Naive thymus-derived CD4-positive, alpha-beta T cell (primary cell): ENCODE results near the gene ABCA2. TPM values are rescaled to one million over a fixed set of nuclear protein-coding genes. Genes with fewer than 3 reads are reported as not detected.
A peak's percentile ranks its signal among the peaks of the same experiment; 100 is the strongest.

ENCODE experiments used
- ATAC-seq: fragments of 150-1000 bp; cut with Tn5 transposase; 2 replicates; pipeline ENCODE4 v1.10.0; 2021; ENCODE audit warnings: mild to moderate bottlenecking, moderate library complexity
- CTCF ChIA-PET: fragments of 350-600 bp; sonication (Branson Sonifier 250); formaldehyde crosslinking; loops from one replicate; lab custom pipeline; 2021; ENCODE audit warnings: antibody characterized with exemption; lab: Charles Lee
- POLR2A ChIA-PET: fragments of 350-600 bp; sonication (Branson Sonifier 250); formaldehyde crosslinking; loops from one replicate; lab custom pipeline; 2021; ENCODE audit warnings: antibody characterized with exemption, inconsistent platforms; lab: Charles Lee
- DNase-seq, 9 donors: peaks; one replicate each; pipeline versions ENCODE4 v3.0.0 to v3.0.0-alpha.2; 2020 to 2022; ENCODE audit warnings: mixed read lengths in 1 of 9
- H3K27ac ChIP-seq: one replicate; pipeline ENCODE4 v1.7.0; 2013; ENCODE audit warnings: mild to moderate bottlenecking, low read depth, low read length, moderate library complexity
- H3K27me3 ChIP-seq, 2 donors: one replicate each; pipeline ENCODE4 v1.7.0; 2013; ENCODE audit warnings: low read length in 2 of 2, mild to moderate bottlenecking in 2 of 2, moderate library complexity in 2 of 2; ENCODE audit not compliant: control insufficient read depth in 2 of 2, insufficient read depth in 2 of 2
- H3K36me3 ChIP-seq, 3 experiments: 1 replicate in 2 of 3; 2 replicates in 1 of 3; pipeline ENCODE4 v1.7.0; 2013; ENCODE audit warnings: low read length in 3 of 3, mild to moderate bottlenecking in 3 of 3, moderate library complexity in 1 of 3; ENCODE audit not compliant: insufficient read depth in 3 of 3, control insufficient read depth in 2 of 3
- H3K4me1 ChIP-seq, 2 donors: one replicate each; pipeline ENCODE4 v1.7.0; 2013; ENCODE audit warnings: low read length in 2 of 2, mild to moderate bottlenecking in 2 of 2, moderate library complexity in 1 of 2; ENCODE audit not compliant: control insufficient read depth in 2 of 2, insufficient read depth in 2 of 2
- H3K4me3 ChIP-seq: 2 replicates; pipeline ENCODE4 v1.7.0; 2013; ENCODE audit warnings: mild to moderate bottlenecking, low read length
- H3K9me3 ChIP-seq, 3 experiments: 1 replicate in 2 of 3; 2 replicates in 1 of 3; pipeline ENCODE4 v1.7.0; 2013; ENCODE audit warnings: low read length in 3 of 3; ENCODE audit not compliant: control insufficient read depth in 2 of 3
- H3K27ac Mint-ChIP-seq, 9 donors: one replicate each; pipeline ENCODE4 v1.8.0; 2020 to 2022; ENCODE audit warnings: mixed read lengths in 9 of 9, mild to moderate bottlenecking in 8 of 9, moderate library complexity in 5 of 9, inconsistent platforms in 2 of 9
- H3K27me3 Mint-ChIP-seq, 5 donors: one replicate each; pipeline ENCODE4 v1.8.0; 2021 to 2022; ENCODE audit warnings: mixed read lengths in 5 of 5, mild to moderate bottlenecking in 1 of 5
- H3K36me3 Mint-ChIP-seq, 5 donors: one replicate each; pipeline ENCODE4 v1.8.0; 2020 to 2022; ENCODE audit warnings: mixed read lengths in 5 of 5, mild to moderate bottlenecking in 3 of 5, inconsistent platforms in 1 of 5
- H3K4me1 Mint-ChIP-seq, 7 donors: one replicate each; pipeline ENCODE4 v1.8.0; 2020 to 2022; ENCODE audit warnings: mixed read lengths in 7 of 7, mild to moderate bottlenecking in 3 of 7, inconsistent platforms in 1 of 7
- H3K4me3 Mint-ChIP-seq, 10 donors: one replicate each; pipeline ENCODE4 v1.8.0; 2020 to 2022; ENCODE audit warnings: mild to moderate bottlenecking in 10 of 10, mixed read lengths in 10 of 10, moderate library complexity in 6 of 10, inconsistent platforms in 2 of 10
- H3K9me3 Mint-ChIP-seq, 11 donors: one replicate each; pipeline ENCODE4 v1.8.0; 2020 to 2022; ENCODE audit warnings: mixed read lengths in 11 of 11, mild to moderate bottlenecking in 4 of 11, inconsistent platforms in 1 of 11, moderate library complexity in 1 of 11
- intact Hi-C, 2 donors: fragments of 100-400 bp; cut with micrococcal nuclease; formaldehyde crosslinking; loops; one replicate each; pipeline ENCODE4 v1.15.1; 2023
- polyA plus RNA-seq, 2 donors: library from polyadenylated mRNA; unstranded; fragments of 300-500 nt; fragmentation: Illumina TruSeq; gene quantifications; one replicate each; pipeline ENCODE4 v1.2.3, GENCODE V29; 2021
- total RNA-seq, 6 experiments: library from RNA in 5 of 6; stranded (reverse) in 5 of 6; gene quantifications; 1 replicate in 5 of 6; 2 replicates in 1 of 6; pipeline ENCODE4 v1.2.3 and lab custom pipeline; 2021 to 2026

Gene ABCA2
- total and polyA plus RNA-seq, 7 experiments from 2014 or later: 1.8 to 112 (median 25.1) TPM

DNA sequence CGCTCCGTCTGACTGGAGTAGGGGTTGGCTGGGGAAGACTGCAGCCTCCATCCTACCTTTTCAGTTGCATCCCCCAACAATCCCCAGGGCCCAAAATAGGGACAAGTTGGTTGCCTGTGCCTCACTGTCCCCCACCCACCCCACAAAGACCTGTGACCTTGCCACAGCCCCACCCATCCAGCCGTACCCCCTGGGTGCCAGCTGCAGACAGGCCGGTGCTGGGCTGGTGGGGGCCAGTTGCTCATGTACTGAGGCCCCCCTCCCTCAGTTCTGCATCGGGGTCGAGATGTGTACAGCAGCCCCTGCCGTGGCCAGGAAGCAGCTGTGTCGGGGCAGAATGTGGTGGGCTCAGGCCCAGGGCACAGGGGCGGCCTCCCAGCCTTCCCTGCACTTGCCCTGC is 44.9 kb downstream of the ABCA2 start:
- intact Hi-C loops: no loop called here
- Mint-ChIP-seq H3K27ac (no peak overlapping the region), H3K4me3 (no peak overlapping the region), H3K4me1 (peaks cover 0 to 6% (median 5%) of the 10 kb centered on the region in 7 donors), H3K27me3 (peaks cover 17 to 37% (median 20%) of the 10 kb centered on the region in 5 donors), H3K36me3 (peaks cover 0 to 5% (median 3%) of the 10 kb centered on the region in 5 donors), H3K9me3 (no peaks in the 10 kb centered on the region)
- no peaks in the 10 kb centered on the region for H3K9me3 ChIP-seq
- no peak overlapping the region for H3K27ac ChIP-seq
- H3K36me3 ChIP-seq: no peaks in the 10 kb centered on the region
- H3K27me3 ChIP-seq: peaks cover 0 to 6% of the 10 kb centered on the region in 2 donors
- no peak for DNase-seq
- no peak overlapping the region for H3K4me3 ChIP-seq
- no peaks in the 10 kb centered on the region for H3K4me1 ChIP-seq
- no peak for ATAC-seq
- ChIA-PET POLR2A (no interaction called here), CTCF (no interaction called here)

DNA sequence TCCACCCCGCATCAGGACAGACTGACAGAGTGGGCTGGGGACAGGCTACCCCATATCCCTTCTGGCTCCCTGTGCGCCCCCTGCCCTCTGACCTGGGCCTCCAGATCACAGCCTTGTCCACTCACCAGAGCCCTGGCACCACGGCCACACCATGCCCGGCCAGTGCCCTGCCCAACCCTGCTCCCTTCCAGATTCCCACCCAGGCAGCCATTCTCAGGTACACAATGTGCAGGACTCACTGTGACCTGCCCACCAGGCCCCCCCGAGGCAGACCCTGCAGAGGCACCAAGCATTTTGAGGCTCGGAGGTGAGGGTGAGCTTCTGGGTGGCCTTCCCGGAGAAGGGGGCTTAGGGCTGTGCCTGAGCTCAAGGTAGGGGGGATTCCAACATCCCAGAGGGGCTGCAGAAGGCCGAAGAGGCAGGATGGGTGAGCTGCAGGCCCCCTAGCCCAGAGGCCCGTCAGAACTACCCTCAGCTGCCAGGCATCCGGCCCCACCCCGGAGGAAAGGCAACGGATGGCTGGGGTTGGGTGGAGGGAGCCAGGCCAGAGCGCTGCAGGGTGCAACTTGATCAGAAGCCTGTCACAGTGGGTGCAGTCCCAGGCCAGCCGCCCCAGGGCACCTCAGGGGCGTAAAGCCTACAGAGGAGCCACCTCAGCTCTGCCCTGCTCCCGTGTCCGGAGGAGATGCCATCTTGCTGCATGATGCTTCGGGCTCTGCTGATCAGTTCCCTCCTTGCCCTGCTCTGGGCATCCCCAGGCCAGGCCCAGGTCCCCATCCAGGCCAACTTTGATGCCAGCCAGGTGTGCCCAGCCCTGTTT is 45.6 kb downstream of the ABCA2 start, which contains the start of gene LCNL1:
TSS of gene LCNL1 (plus strand) at position 762 of the 820 bp plus-strand sequence. CDS start 594 bp downstream, outside the sequence.
- CTCF ChIA-PET: no interaction called here
- ATAC-seq (no peak), DNase-seq (no peak)
- H3K27ac Mint-ChIP-seq: no peak within 1 kb of the TSS
- no peaks in the 10 kb centered on the region for H3K36me3 ChIP-seq
- no peaks in the 10 kb centered on the region for H3K4me1 ChIP-seq
- POLR2A ChIA-PET: no interaction called here
- H3K4me1 Mint-ChIP-seq: peaks cover 0 to 6% (median 5%) of the 10 kb centered on the region in 7 donors
- H3K9me3 ChIP-seq: no peaks in the 10 kb centered on the region
- H3K27ac ChIP-seq: no peak within 1 kb of the TSS
- H3K4me3 Mint-ChIP-seq: peak within 1 kb of the TSS in 3 of 10 donors; percentile 1 to 36 (median 33)
- H3K36me3 Mint-ChIP-seq: peaks cover 0 to 5% (median 3%) of the 10 kb centered on the region in 5 donors
- peaks cover 12 to 30% (median 15%) of the 10 kb centered on the region in 5 donors for H3K27me3 Mint-ChIP-seq
- H3K27me3 ChIP-seq: peaks cover 0 to 6% of the 10 kb centered on the region in 2 donors
- H3K9me3 Mint-ChIP-seq: no peaks in the 10 kb centered on the region
- H3K4me3 ChIP-seq: no peak within 1 kb of the TSS
- intact Hi-C loops: no loop called here

DNA sequence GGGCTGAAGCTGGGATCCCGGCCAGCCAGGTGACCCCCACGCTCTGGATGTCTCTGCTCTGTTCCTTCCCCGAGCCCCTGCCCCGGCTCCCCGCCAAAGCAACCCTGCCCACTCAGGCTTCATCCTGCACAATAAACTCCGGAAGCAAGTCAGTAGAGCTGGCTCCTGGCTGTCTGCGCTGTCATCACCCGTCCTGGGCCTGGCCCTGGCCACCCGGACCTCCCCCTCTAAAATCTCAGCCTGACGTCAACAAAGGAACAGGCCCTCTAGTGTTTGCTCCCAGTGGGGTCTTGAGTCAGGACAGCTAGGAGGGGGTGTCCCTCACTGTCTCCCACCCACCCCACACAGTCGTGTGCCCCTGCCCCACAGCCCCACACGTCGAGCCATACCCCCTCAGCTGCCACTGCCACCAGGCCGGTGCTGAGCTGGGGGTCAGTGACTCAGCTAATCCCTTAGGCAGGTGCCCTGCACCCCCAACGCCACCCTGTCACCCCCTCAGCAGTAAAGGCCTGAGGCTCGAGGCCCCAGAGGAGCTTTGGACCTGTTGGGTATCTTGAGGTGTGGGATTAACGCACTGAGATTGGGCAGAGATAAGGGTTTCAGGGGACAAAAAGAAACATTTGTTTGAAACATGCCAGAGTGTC is 46.3 kb downstream of the ABCA2 start:
- Histone ChIP-seq H3K27me3 (peaks cover 0 to 6% of the 10 kb centered on the region in 2 donors), H3K27ac (no peak overlapping the region), H3K4me3 (no peak overlapping the region), H3K36me3 (no peaks in the 10 kb centered on the region), H3K4me1 (no peaks in the 10 kb centered on the region), H3K9me3 (no peaks in the 10 kb centered on the region)
- peaks cover 11 to 26% (median 15%) of the 10 kb centered on the region in 5 donors for H3K27me3 Mint-ChIP-seq
- CTCF ChIA-PET: interaction anchor here (1.2 kb wide), 1 partner anchor 11 kb away, joined by 3 read pairs; no protein-coding TSS in a partner anchor
- H3K27ac Mint-ChIP-seq: no peak overlapping the region
- no peaks in the 10 kb centered on the region for H3K9me3 Mint-ChIP-seq
- H3K36me3 Mint-ChIP-seq: peaks cover 0 to 5% (median 3%) of the 10 kb centered on the region in 5 donors
- no peak for DNase-seq
- peaks cover 0 to 6% (median 5%) of the 10 kb centered on the region in 7 donors for H3K4me1 Mint-ChIP-seq
- intact Hi-C loops: no loop called here
- ATAC-seq: no peak
- POLR2A ChIA-PET: no interaction called here
- H3K4me3 Mint-ChIP-seq: no peak overlapping the region

DNA sequence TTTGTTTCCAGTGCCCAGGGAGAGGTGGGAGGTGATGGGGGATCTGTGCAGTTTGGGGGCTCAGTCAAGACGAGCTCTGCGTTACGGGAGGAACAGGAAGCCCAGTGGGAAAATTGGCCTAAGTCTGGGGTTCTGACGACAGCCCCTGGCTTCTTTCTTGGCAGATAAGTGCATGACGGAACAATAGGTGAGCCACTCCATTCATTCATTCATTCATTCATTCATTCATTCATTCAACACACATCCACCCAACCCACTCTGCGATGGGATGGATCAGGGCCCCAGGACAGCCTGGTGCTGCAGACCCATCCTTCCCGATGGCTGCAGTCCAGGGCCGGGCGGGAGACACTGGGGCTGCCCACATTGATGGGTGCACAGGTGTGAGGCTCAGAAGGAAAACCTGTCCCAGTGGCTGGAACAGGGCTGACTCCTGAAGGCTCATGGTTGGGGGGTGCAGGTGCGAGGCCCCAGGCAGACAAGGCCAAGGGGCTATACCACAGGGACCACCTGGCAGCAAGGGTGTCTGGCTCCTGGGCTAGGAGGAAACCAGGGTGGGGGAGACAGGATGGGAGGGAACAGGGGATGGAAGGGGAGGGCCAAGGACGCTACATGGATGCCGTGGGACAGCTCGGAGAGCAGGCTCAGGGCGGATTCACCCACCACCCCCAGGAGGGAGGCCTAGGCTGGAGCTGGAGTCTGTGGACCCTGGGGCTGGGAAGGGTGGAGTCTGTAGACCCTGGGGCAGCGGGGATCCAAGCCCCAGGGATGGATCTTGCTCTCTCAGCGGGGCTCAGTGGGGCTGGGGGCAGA is 47.2 kb downstream of the ABCA2 start:
- Histone ChIP-seq H3K36me3 (no peaks in the 10 kb centered on the region), H3K4me3 (no peak overlapping the region), H3K4me1 (peaks cover 2 to 3% of the 10 kb centered on the region in 2 donors), H3K9me3 (no peaks in the 10 kb centered on the region), H3K27me3 (peaks cover 0 to 6% of the 10 kb centered on the region in 2 donors), H3K27ac (no peak overlapping the region)
- intact Hi-C loops: no loop called here
- Mint-ChIP-seq H3K27ac (peak overlapping the region in 2 of 9 donors; percentile 20 to 25), H3K4me1 (peaks cover 0 to 13% (median 5%) of the 10 kb centered on the region in 7 donors), H3K4me3 (no peak overlapping the region), H3K27me3 (peaks cover 6 to 20% (median 10%) of the 10 kb centered on the region in 5 donors), H3K36me3 (peaks cover 0 to 5% (median 3%) of the 10 kb centered on the region in 5 donors), H3K9me3 (no peaks in the 10 kb centered on the region)
- no peak for DNase-seq
- ChIA-PET POLR2A (interaction anchor here (1.0 kb wide), 1 partner anchor 11 kb away, joined by 3 read pairs; no protein-coding TSS in a partner anchor), CTCF (interaction anchor here (1.2 kb wide), 1 partner anchor 12 kb away, joined by 3 read pairs; no protein-coding TSS in a partner anchor)
- no peak for ATAC-seq

DNA sequence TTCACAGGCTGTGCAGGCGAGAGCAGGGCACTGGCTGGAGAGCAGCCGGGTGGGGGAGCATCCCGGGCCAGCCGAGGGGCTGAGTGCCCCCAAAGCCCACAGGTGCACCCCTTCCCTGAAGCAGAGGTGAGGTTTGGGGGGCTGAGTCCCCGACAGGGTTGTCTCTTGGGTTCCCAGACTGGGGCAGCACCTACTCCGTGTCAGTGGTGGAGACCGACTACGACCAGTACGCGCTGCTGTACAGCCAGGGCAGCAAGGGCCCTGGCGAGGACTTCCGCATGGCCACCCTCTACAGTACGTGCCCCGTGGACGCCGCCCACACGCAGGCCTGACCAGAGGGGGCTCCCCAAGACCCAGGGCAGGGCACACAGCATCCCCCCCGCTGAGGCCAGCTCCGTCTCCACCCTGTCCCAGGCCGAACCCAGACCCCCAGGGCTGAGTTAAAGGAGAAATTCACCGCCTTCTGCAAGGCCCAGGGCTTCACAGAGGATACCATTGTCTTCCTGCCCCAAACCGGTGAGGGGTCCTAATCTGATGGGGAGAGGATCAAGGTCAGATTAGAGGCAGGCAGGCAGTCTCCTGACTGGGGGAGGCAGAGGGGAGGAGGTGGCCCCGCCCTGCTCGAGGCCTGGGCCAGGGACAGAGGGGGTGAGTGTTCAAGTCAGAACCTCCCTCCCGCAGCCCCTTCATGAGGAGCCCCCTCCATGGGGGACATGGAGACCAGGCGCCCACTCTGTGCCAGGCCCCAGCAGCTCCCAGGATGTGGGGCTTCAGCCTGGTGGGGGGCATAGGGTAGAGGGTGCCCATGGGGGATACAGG is 48.1 kb downstream of the ABCA2 start:
- Histone ChIP-seq H3K27ac (no peak overlapping the region), H3K27me3 (peaks cover 0 to 6% of the 10 kb centered on the region in 2 donors), H3K4me3 (no peak overlapping the region), H3K36me3 (no peaks in the 10 kb centered on the region), H3K9me3 (no peaks in the 10 kb centered on the region), H3K4me1 (peaks cover 11 to 12% of the 10 kb centered on the region in 2 donors)
- intact Hi-C loops: no loop called here
- no peak overlapping the region for H3K4me3 Mint-ChIP-seq
- peaks cover 6 to 21% (median 10%) of the 10 kb centered on the region in 5 donors for H3K27me3 Mint-ChIP-seq
- DNase-seq (no peak), ATAC-seq (no peak)
- ChIA-PET CTCF (interaction anchor here (1.2 kb wide), 1 partner anchor 13 kb away, joined by 3 read pairs; no protein-coding TSS in a partner anchor), POLR2A (interaction anchor here (1.0 kb wide), 1 partner anchor 12 kb away, joined by 3 read pairs; no protein-coding TSS in a partner anchor)
- peaks cover 0 to 22% (median 10%) of the 10 kb centered on the region in 7 donors for H3K4me1 Mint-ChIP-seq
- H3K36me3 Mint-ChIP-seq: peaks cover 0 to 5% (median 3%) of the 10 kb centered on the region in 5 donors
- H3K9me3 Mint-ChIP-seq: no peaks in the 10 kb centered on the region
- peak overlapping the region in 2 of 9 donors; percentile 25 to 80 for H3K27ac Mint-ChIP-seq
